HepG2 (cell line): Measurements from ENCODE around the gene PTPA. TPM values are rescaled to one million over a fixed set of nuclear protein-coding genes. Genes with fewer than 3 reads are reported as not detected.

Experiments used
- polyA plus RNA-seq, 8 experiments: library from polyadenylated mRNA; depleted of rRNA in 3 of 8; stranded (reverse) in 7 of 8; unstranded in 1 of 8; fragments of >200 nt; fragmentation: Illumina TruSeq in 4 of 8; extraction: Trizol in 4 of 8; gene quantifications; 2 replicates each; pipeline versions ENCODE4 v1.2.1 to v1.2.3, GENCODE V29; 2011 to 2016; ENCODE audit warnings: low read depth in 4 of 8, missing spikeins in 1 of 8, mixed read lengths in 1 of 8; ENCODE audit not compliant: insufficient read depth in 1 of 8
- total RNA-seq, 5 experiments: library from RNA; depleted of rRNA; stranded (reverse); fragments of >200 nt; fragmentation: Illumina TruSeq; extraction: Trizol; gene quantifications; 2 replicates each; pipeline ENCODE4 v1.2.3, GENCODE V29; 2016; ENCODE audit warnings: low read depth in 1 of 5

PTPA gene
- total and polyA plus RNA-seq, 2 of the 13 experiments (the other 11 are each of a cell fraction or from before 2014, with no cell fraction given) = 79.3 to 105 TPM

Other genes starting within 250 kb of the PTPA start
- gene KYAT1, start 229.5 kb upstream of the PTPA start, total RNA-seq (2016; rRNA removed; fragmentation: Illumina TruSeq; extraction: Trizol) = 5.6 and 9.2 TPM in 2 replicates
- gene KYAT1, start 229.5 kb upstream of the PTPA start, polyA plus RNA-seq (2011; rRNA removed) = 46.5 and 58.4 TPM in 2 replicates
- gene LRRC8A, start 229.3 kb upstream of the PTPA start, total RNA-seq (2016; rRNA removed; fragmentation: Illumina TruSeq; extraction: Trizol) = 10.0 and 16.1 TPM in 2 replicates
- gene LRRC8A, start 229.3 kb upstream of the PTPA start, polyA plus RNA-seq (2011; rRNA removed) = 40.6 and 44.8 TPM in 2 replicates
- 10.6 and 12.3 TPM in 2 replicates for gene PHYHD1, start 190.4 kb upstream of the PTPA start, total RNA-seq (2016; rRNA removed; fragmentation: Illumina TruSeq; extraction: Trizol)
- 19.6 and 25.3 TPM in 2 replicates for gene PHYHD1, start 190.4 kb upstream of the PTPA start, polyA plus RNA-seq (2011; rRNA removed)
- 10.3 and 18.7 TPM in 2 replicates for gene DOLK, start 163.8 kb upstream of the PTPA start, total RNA-seq (2016; rRNA removed; fragmentation: Illumina TruSeq; extraction: Trizol)
- 15.4 and 19.2 TPM in 2 replicates for gene DOLK, start 163.8 kb upstream of the PTPA start, polyA plus RNA-seq (2011; rRNA removed)
- gene NUP188, start 163.7 kb upstream of the PTPA start, total RNA-seq (2016; rRNA removed; fragmentation: Illumina TruSeq; extraction: Trizol) = 38.5 and 54.1 TPM in 2 replicates
- 28.0 and 31.5 TPM in 2 replicates for gene NUP188, start 163.7 kb upstream of the PTPA start, polyA plus RNA-seq (2011; rRNA removed)
- gene SH3GLB2, start 83.1 kb upstream of the PTPA start, total RNA-seq (2016; rRNA removed; fragmentation: Illumina TruSeq; extraction: Trizol) = 10.5 and 24.0 TPM in 2 replicates
- gene SH3GLB2, start 83.1 kb upstream of the PTPA start, polyA plus RNA-seq (2011; rRNA removed) = 40.6 and 68.0 TPM in 2 replicates
- gene MIGA2, start 74.8 kb upstream of the PTPA start, total RNA-seq (2016; rRNA removed; fragmentation: Illumina TruSeq; extraction: Trizol) = 8.9 and 17.1 TPM in 2 replicates
- 10.8 and 12.2 TPM in 2 replicates for gene MIGA2, start 74.8 kb upstream of the PTPA start, polyA plus RNA-seq (2011; rRNA removed)
- 15.1 and 34.1 TPM in 2 replicates for gene DOLPP1, start 30.3 kb upstream of the PTPA start, total RNA-seq (2016; rRNA removed; fragmentation: Illumina TruSeq; extraction: Trizol)
- 20.9 and 21.0 TPM in 2 replicates for gene DOLPP1, start 30.3 kb upstream of the PTPA start, polyA plus RNA-seq (2011; rRNA removed)
- gene CRAT, start 622 bp upstream of the PTPA start, total RNA-seq (2016; rRNA removed; fragmentation: Illumina TruSeq; extraction: Trizol) = 26.6 and 29.3 TPM in 2 replicates
- gene CRAT, start 622 bp upstream of the PTPA start, polyA plus RNA-seq (2011; rRNA removed) = 26.1 and 31.1 TPM in 2 replicates
- gene IER5L, start 66.8 kb downstream of the PTPA start, total RNA-seq (2016; rRNA removed; fragmentation: Illumina TruSeq; extraction: Trizol) = 2.5 and 3.3 TPM in 2 replicates
- gene IER5L, start 66.8 kb downstream of the PTPA start, polyA plus RNA-seq (2011; rRNA removed) = 1.8 and 3.6 TPM in 2 replicates